Endothelial cell of umbilical vein (primary cell): ENCODE data around the gene NRROS. TPM values are rescaled to one million over a fixed set of nuclear protein-coding genes. Genes with fewer than 3 reads are reported as not detected.

Experiments
- BruUV-seq: library from RNA; stranded (reverse); fragments of 400-500 nt; replicated peaks from 2 replicates; lab custom pipeline; 2021; lab: Mats Ljungman, UMichigan
- CTCF ChIA-PET: fragments of 300-600, 350-600 bp; sonication (Branson Sonifier 250); formaldehyde crosslinking; loops from one replicate; lab custom pipeline; 2021; ENCODE audit warnings: antibody characterized with exemption, inconsistent platforms; lab: Charles Lee
- POLR2A ChIA-PET: fragments of 300-600, 350-600 bp; sonication (Branson Sonifier 250); formaldehyde crosslinking; loops from one replicate; lab custom pipeline; 2021; ENCODE audit warnings: antibody characterized with exemption, inconsistent platforms; lab: Charles Lee
- DNase-seq: peaks from one replicate; pipeline ENCODE4 v3.0.0-alpha.2; 2011; ENCODE audit warnings: low read depth, low spot score
- FAIRE-seq: peaks from 2 replicates; lab custom pipeline; 2011; peaks lifted over from hg19 to GRCh38; lab: Jason Lieb, UNC
- H2AFZ ChIP-seq: 2 replicates; pipeline ENCODE4 v1.6.0; 2012; ENCODE audit warnings: low read depth, low read length, control low read depth, inconsistent platforms
- H3K27ac ChIP-seq: 2 replicates; pipeline ENCODE4 v1.5.1; 2011; ENCODE audit warnings: low read depth, mild to moderate bottlenecking, control low read depth, low read length, moderate library complexity; ENCODE audit not compliant: insufficient read depth
- H3K27me3 ChIP-seq, 2 experiments: 2 replicates each; pipeline versions ENCODE4 v1.6.0 to v1.6.1; 2011; ENCODE audit warnings: low read length in 2 of 2, mixed read lengths in 1 of 2; ENCODE audit not compliant: control insufficient read depth in 2 of 2, insufficient read depth in 2 of 2
- H3K36me3 ChIP-seq, 2 experiments: 2 replicates in 1 of 2; 3 replicates in 1 of 2; pipeline ENCODE4 v1.5.1; 2011; ENCODE audit warnings: low read length in 2 of 2, mild to moderate bottlenecking in 1 of 2, moderate library complexity in 1 of 2; ENCODE audit not compliant: control insufficient read depth in 2 of 2, insufficient read depth in 2 of 2; ENCODE audit errors: extremely low read depth in 1 of 2
- H3K4me1 ChIP-seq: 3 replicates; pipeline ENCODE4 v1.5.1; 2011; ENCODE audit warnings: mild to moderate bottlenecking, low read length; ENCODE audit not compliant: control insufficient read depth, insufficient read depth; ENCODE audit errors: extremely low read depth
- H3K4me2 ChIP-seq: 2 replicates; pipeline ENCODE4 v1.6.1; 2011; ENCODE audit warnings: low read length, control low read depth, mixed read lengths; ENCODE audit not compliant: insufficient read depth
- H3K4me3 ChIP-seq, 3 experiments: fragments of 200-600 bp in 1 of 3; sonication (generic), shearing (Covaris generic) in 1 of 3; replicated peaks in 1 of 3; 2 replicates each; pipeline ENCODE4 v1.5.1; 2011 to 2016; ENCODE audit warnings: control low read depth in 3 of 3, low read length in 3 of 3, mild to moderate bottlenecking in 2 of 3, inconsistent platforms in 1 of 3, low read depth in 1 of 3, moderate library complexity in 1 of 3; ENCODE audit not compliant: insufficient read depth in 1 of 3
- H3K79me2 ChIP-seq: 2 replicates; pipeline ENCODE4 v1.6.0; 2012; ENCODE audit warnings: low read length, inconsistent platforms; ENCODE audit not compliant: control insufficient read depth, insufficient read depth
- H3K9ac ChIP-seq: replicated peaks from 2 replicates; pipeline ENCODE3; 2011; ENCODE audit warnings: low read length, control low read depth; ENCODE audit not compliant: insufficient read depth; ENCODE audit errors: extremely low read depth
- H3K9me1 ChIP-seq: replicated peaks from 3 replicates; pipeline ENCODE4 v1.6.0; 2011; ENCODE audit warnings: mild to moderate bottlenecking, low read length; ENCODE audit not compliant: control insufficient read depth, insufficient read depth; ENCODE audit errors: extremely low read depth
- H3K9me3 ChIP-seq: replicated peaks from 2 replicates; pipeline ENCODE4 v1.5.1; 2012; ENCODE audit warnings: low read length, inconsistent platforms; ENCODE audit not compliant: control insufficient read depth, insufficient read depth
- H4K20me1 ChIP-seq: replicated peaks from 2 replicates; pipeline ENCODE3; 2011; ENCODE audit warnings: mild to moderate bottlenecking, low read length; ENCODE audit not compliant: control insufficient read depth, insufficient read depth; ENCODE audit errors: extremely low read depth
- EZH2 ChIP-seq: IDR thresholded peaks from 2 replicates; pipeline ENCODE4 v1.6.1; 2012; ENCODE audit warnings: borderline replicate concordance, low read depth, mild to moderate bottlenecking, moderate library complexity, low read length, inconsistent platforms; ENCODE audit not compliant: severe bottlenecking
- FOS ChIP-seq: IDR thresholded peaks from 2 replicates; pipeline ENCODE4 v1.6.1; 2011; ENCODE audit warnings: mild to moderate bottlenecking, low read length, moderate library complexity, borderline replicate concordance; ENCODE audit not compliant: insufficient read depth
- GATA2 ChIP-seq: IDR thresholded peaks from 2 replicates; pipeline ENCODE4 v1.7.0; 2011; ENCODE audit warnings: low read depth, mild to moderate bottlenecking, moderate library complexity, mixed read lengths, low read length; ENCODE audit not compliant: insufficient read length, insufficient read depth
- JUN ChIP-seq: IDR thresholded peaks from 2 replicates; pipeline ENCODE4 v1.6.1; 2011; ENCODE audit warnings: borderline replicate concordance, low read depth; ENCODE audit not compliant: insufficient read length, insufficient read depth
- MYC ChIP-seq: IDR thresholded peaks from one replicate; pipeline ENCODE4 v1.6.1; 2011; ENCODE audit warnings: mild to moderate bottlenecking, low read depth, low read length
- POLR2A ChIP-seq: IDR thresholded peaks from 2 replicates; pipeline ENCODE4 v1.6.1; 2012; ENCODE audit warnings: low read depth, mild to moderate bottlenecking, control low read depth, low read length
- POLR2AphosphoS5 ChIP-seq: IDR thresholded peaks from 2 replicates; pipeline ENCODE4 v1.6.1; 2012; ENCODE audit warnings: low read depth, mild to moderate bottlenecking, control low read depth, low read length, moderate library complexity; ENCODE audit not compliant: insufficient read depth
- dilution Hi-C: fragments of 300-500 bp; cut with MboI; formaldehyde crosslinking; loops from one replicate; pipeline ENCODE4 v1.15.0; 2019; ENCODE audit warnings: low sequenced_read_pairs; ENCODE audit not compliant: extremely low pct_ligation_motif_present
- intact Hi-C: fragments of 100-400 bp; cut with micrococcal nuclease; formaldehyde crosslinking; loops from one replicate; pipeline ENCODE4 v1.10.0; 2022
- polyA plus RNA-seq, 4 experiments: library from polyadenylated mRNA; depleted of rRNA in 3 of 4; stranded (reverse) in 3 of 4; unstranded in 1 of 4; fragments of >200 nt; gene quantifications; 2 replicates each; pipeline versions ENCODE4 v1.2.1 to v1.2.3, GENCODE V29; 2011 to 2012; ENCODE audit warnings: missing spikeins in 1 of 4
- total RNA-seq: library from RNA; stranded (reverse); gene quantifications from 2 replicates; pipeline ENCODE4 v1.2.3, GENCODE V29; 2021
- TF ChIP-seq, protein P1 (sequence below), 2 donors: IDR thresholded peaks; 1 replicate in 1 of 2; 2 replicates in 1 of 2; pipeline ENCODE4 v1.5.1; 2011; ENCODE audit warnings: low read length in 2 of 2, mild to moderate bottlenecking in 2 of 2, moderate library complexity in 2 of 2, control low read depth in 1 of 2, inconsistent platforms in 1 of 2, low read depth in 1 of 2; ENCODE audit not compliant: insufficient read depth in 1 of 2; ENCODE audit errors: extremely low read depth in 1 of 2
- TF ChIP-seq, protein P2 (sequence below): IDR thresholded peaks from 2 replicates; pipeline ENCODE4 v1.6.1; 2011; ENCODE audit not compliant: insufficient read depth, insufficient read length

NRROS gene
- total and polyA plus RNA-seq, 2 donors (not counting 3 experiments of a cell fraction or from before 2014, with no cell fraction given) = 8.1 to 15.6 TPM

GRCh38 chr3:196667056-196667825 lies 27.7 kb downstream of the NRROS start:
- no TSS peak for BruUV-seq
- H3K9ac ChIP-seq = no peak overlapping the region
- H3K4me3 ChIP-seq = no peak overlapping the region
- intact Hi-C loops = no loop called here
- peaks cover 7% of the 10 kb centered on the region for H3K4me1 ChIP-seq
- POLR2A ChIA-PET = no interaction called here
- no peaks in the 10 kb centered on the region for H3K79me2 ChIP-seq
- TF ChIP-seq GATA2 (no peak), FOS (no peak), POLR2A (no peak), JUN (no peak), EZH2 (no peak), POLR2AphosphoS5 (no peak), MYC (no peak)
- TF ChIP-seq, protein P1, sequence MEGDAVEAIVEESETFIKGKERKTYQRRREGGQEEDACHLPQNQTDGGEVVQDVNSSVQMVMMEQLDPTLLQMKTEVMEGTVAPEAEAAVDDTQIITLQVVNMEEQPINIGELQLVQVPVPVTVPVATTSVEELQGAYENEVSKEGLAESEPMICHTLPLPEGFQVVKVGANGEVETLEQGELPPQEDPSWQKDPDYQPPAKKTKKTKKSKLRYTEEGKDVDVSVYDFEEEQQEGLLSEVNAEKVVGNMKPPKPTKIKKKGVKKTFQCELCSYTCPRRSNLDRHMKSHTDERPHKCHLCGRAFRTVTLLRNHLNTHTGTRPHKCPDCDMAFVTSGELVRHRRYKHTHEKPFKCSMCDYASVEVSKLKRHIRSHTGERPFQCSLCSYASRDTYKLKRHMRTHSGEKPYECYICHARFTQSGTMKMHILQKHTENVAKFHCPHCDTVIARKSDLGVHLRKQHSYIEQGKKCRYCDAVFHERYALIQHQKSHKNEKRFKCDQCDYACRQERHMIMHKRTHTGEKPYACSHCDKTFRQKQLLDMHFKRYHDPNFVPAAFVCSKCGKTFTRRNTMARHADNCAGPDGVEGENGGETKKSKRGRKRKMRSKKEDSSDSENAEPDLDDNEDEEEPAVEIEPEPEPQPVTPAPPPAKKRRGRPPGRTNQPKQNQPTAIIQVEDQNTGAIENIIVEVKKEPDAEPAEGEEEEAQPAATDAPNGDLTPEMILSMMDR (IDR thresholded peaks at IDR 0.05; ENCODE audit: extremely low read depth in 1 of 2, insufficient read depth in 1 of 2, low read depth in 1 of 2, low read length in 2 of 2) = no peak
- TF ChIP-seq, protein P2, sequence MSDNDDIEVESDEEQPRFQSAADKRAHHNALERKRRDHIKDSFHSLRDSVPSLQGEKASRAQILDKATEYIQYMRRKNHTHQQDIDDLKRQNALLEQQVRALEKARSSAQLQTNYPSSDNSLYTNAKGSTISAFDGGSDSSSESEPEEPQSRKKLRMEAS = no peak
- H3K4me2 ChIP-seq = no peak overlapping the region
- H3K27me3 ChIP-seq = peaks cover 0 to 2% of the 10 kb centered on the region in 2 experiments
- no peaks in the 10 kb centered on the region for H3K9me3 ChIP-seq
- dilution Hi-C loops = no loop called here
- H3K9me1 ChIP-seq = no peaks in the 10 kb centered on the region
- H3K36me3 ChIP-seq = no peaks in the 10 kb centered on the region
- no peaks in the 10 kb centered on the region for H4K20me1 ChIP-seq
- H3K27ac ChIP-seq = no peak overlapping the region
- FAIRE-seq = no peak
- no peak overlapping the region for H2AFZ ChIP-seq
- CTCF ChIA-PET = no interaction called here
- DNase-seq = no peak
